ENCODE data around the gene DAPK1.

Gene DAPK1

GRCh38 chr9:87718231-87718630 is 220.6 kb downstream of the DAPK1 start:
- H3K27ac ChIP-seq (ENCODE audit: extremely low read depth, low read depth, low read length) = no peak overlapping the region
- no peaks in the 10 kb centered on the region for H3K36me3 ChIP-seq (ENCODE audit: control insufficient read depth in 2 of 2, insufficient read depth in 1 of 2, low read length in 2 of 2)
- ChIA-PET CTCF (no interaction called here), POLR2A (no interaction called here)
- no peak overlapping the region for H3K4me3 ChIP-seq (ENCODE audit: low read depth, low read length)
- TF ChIP-seq ZBTB26 (tag by site-specific recombination; optimal IDR thresholded peaks at IDR 0.05) (no peak), ZNF610 (tag by site-specific recombination; IDR thresholded peaks at IDR 0.05; ENCODE audit: borderline replicate concordance) (no peak), ZBTB11 (tag by site-specific recombination; conservative IDR thresholded peaks at IDR 0.05; ENCODE audit: low read depth) (no peak), ZNF26 (tag by site-specific recombination; IDR thresholded peaks at IDR 0.05) (no peak), ZNF404 (tag by site-specific recombination; IDR thresholded peaks at IDR 0.05) (no peak), ZNF571 (tag by site-specific recombination; IDR thresholded peaks at IDR 0.05) (no peak), PRDM10 (tag by site-specific recombination; IDR thresholded peaks at IDR 0.05) (no peak), ATF2 (tag by site-specific recombination; IDR thresholded peaks at IDR 0.05; ENCODE audit: low read depth) (no peak), ZNF510 (tag by site-specific recombination; IDR thresholded peaks at IDR 0.05; ENCODE audit: insufficient replicate concordance) (no peak), ZNF174 (tag by site-specific recombination; IDR thresholded peaks at IDR 0.05) (no peak), ZNF473 (tag by site-specific recombination; IDR thresholded peaks at IDR 0.05) (no peak), ZNF354C (tag by site-specific recombination; IDR thresholded peaks at IDR 0.05; ENCODE audit: borderline replicate concordance, low read depth) (no peak), IKZF3 (tag by site-specific recombination; IDR thresholded peaks at IDR 0.05) (no peak)
- H3K4me1 ChIP-seq (ENCODE audit: control insufficient read depth, insufficient read depth, low read length) = no peaks in the 10 kb centered on the region
- no peaks in the 10 kb centered on the region for H3K9me3 ChIP-seq (ENCODE audit: control insufficient read depth, insufficient read depth, low read depth, low read length)
